ENCODE measurements around the gene CMIP.

The CMIP gene

DNA sequence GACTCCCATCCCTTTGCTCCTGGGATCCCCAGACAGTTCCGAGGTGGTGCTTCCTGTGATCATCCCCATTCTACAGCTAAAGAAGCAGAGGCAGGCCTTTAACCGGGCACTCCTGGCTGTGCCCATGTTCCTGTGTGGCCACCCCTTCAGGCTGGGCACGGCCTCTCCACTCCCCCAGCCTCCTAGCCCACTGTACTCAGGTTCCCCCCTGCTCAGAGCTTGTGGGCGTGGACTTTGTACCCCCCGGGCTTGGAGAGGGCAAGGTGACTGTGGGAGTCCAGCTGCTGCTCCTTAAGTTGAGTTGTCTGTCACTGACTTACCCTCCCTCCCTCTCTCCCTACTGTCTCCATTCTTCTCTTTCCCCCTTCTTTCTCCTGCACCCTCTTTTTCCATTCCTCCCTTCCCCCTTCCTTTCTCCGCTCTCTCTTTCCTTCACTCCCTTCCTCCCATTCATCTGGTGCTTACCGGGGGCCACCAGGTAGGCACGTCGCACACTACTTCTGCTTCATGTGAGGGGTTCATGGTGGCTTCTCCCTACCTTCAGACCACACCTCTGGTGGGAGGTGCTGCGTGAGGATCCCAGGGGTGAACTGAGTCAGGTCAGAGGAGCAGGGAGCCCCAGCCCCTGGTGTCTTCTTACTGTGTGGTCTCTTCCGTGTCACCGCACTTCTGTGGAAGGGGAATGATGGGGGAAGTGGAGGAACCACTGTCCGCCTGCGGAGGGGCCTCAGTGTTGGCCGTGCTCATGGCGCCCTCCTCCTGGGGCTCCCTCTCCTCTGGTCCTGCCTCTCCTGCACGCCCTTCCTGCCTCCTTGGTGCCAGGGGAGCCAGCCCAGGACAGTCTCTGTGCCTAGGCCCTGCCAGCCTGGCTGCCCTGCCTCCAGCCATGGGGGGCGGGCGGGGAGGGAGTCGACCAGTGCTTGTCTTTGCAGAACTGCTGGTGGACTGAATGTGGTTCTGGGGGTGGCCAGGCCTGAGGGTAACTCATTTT, 29.7 kb downstream of the CMIP start:
- no peak overlapping the region for H3K9ac ChIP-seq (ENCODE audit: low read length)
- H3F3A ChIP-seq (ENCODE audit: insufficient read depth) = peaks cover 25% of the 10 kb centered on the region
- H3K36me3 ChIP-seq (ENCODE audit: low read length) = no peaks in the 10 kb centered on the region
- H3K9me3 ChIP-seq (ENCODE audit: insufficient read depth, low read length) = no peaks in the 10 kb centered on the region
- no peak overlapping the region for H3K4me2 ChIP-seq (ENCODE audit: low read depth, low read length, poor library complexity, severe bottlenecking)
- no peak overlapping the region for H2AFZ ChIP-seq (ENCODE audit: low read depth, low read length, severe bottlenecking)
- no peaks in the 10 kb centered on the region for H4K20me1 ChIP-seq (ENCODE audit: low read depth, low read length)
- H3K79me2 ChIP-seq (ENCODE audit: insufficient read depth, low read length) = peaks cover 25% of the 10 kb centered on the region
- no peak overlapping the region for H3K4me3 ChIP-seq (ENCODE audit: insufficient read depth, low read length, poor library complexity, severe bottlenecking)
- no peaks in the 10 kb centered on the region for H3K27me3 ChIP-seq (ENCODE audit: low read length)
- no peaks in the 10 kb centered on the region for H3K9me2 ChIP-seq (replicated peaks; ENCODE audit: insufficient read depth, low read length)
- H3K27ac ChIP-seq (ENCODE audit: low read depth, low read length) = no peak overlapping the region
- TF ChIP-seq CTCF (IDR thresholded peaks at IDR 0.05; ENCODE audit: insufficient read depth, low read length, poor library complexity, severe bottlenecking) (no peak), EZH2phosphoT487 (conservative IDR thresholded peaks at IDR 0.05; ENCODE audit: low read length) (no peak)

DNA sequence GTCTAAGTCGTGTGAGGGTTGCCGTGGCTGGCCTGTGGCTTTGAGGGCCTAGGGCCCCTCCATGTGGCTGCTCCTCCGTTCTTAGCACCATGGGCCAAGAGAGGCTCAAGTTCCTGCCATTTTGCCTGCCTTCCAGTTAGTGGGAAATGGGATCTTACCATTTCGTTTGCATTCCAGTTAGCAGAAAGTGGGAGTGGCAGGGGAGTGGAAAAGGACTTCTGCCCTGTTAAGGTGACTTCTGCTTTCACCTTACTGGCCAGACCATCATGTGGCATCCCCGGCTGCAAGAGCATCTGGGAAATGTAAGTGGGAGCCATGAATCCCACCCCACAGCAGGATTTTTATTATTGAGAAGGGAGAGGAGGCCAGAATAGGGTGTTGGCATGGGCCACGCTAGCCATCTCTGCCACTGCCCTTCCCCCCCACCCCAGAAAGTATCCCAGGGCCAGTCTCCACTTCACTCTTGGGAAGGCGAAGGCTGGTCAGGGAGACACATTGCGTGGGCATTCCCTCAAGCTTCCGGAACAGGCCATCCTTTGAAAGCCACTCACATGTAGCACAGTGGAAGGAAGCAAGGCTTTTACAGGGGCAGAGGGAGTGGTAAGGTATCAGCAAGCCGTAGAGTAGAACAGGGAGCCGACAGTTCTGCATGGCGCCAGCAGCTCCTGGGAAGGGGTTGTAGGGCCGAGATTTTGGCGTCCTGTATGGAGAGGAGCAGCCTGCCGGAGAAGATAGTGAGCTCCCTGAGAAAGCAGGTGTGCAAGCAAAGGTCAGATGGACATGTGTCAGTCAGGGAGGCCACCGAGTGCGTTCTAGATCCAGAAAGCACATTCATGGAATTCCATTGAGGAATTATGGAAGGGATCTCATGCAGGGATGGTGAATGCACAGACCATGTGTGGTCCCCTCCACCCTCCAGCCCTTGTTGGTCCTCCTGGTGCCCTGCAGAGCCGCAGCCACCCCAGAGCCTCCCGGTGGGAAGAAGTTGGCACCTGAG, 33.4 kb downstream of the CMIP start:
- Histone ChIP-seq H2AFZ (ENCODE audit: low read depth, low read length, severe bottlenecking) (no peak overlapping the region), H3K9me3 (ENCODE audit: insufficient read depth, low read length) (no peaks in the 10 kb centered on the region), H3K4me2 (ENCODE audit: low read depth, low read length, poor library complexity, severe bottlenecking) (peak overlapping the region; percentile 61), H3F3A (ENCODE audit: insufficient read depth) (peaks cover 32% of the 10 kb centered on the region), H3K27me3 (ENCODE audit: low read length) (no peaks in the 10 kb centered on the region), H4K20me1 (ENCODE audit: low read depth, low read length) (no peaks in the 10 kb centered on the region), H3K4me3 (ENCODE audit: insufficient read depth, low read length, poor library complexity, severe bottlenecking) (no peak overlapping the region), H3K36me3 (ENCODE audit: low read length) (no peaks in the 10 kb centered on the region), H3K27ac (ENCODE audit: low read depth, low read length) (peak overlapping the region; percentile 91), H3K79me2 (ENCODE audit: insufficient read depth, low read length) (peaks cover 11% of the 10 kb centered on the region), H3K9me2 (replicated peaks; ENCODE audit: insufficient read depth, low read length) (no peaks in the 10 kb centered on the region), H3K9ac (ENCODE audit: low read length) (peak overlapping the region; percentile 38)
- no peak for TF ChIP-seq CTCF (IDR thresholded peaks at IDR 0.05; ENCODE audit: insufficient read depth, low read length, poor library complexity, severe bottlenecking)
- TF ChIP-seq EZH2phosphoT487 (conservative IDR thresholded peaks at IDR 0.05; ENCODE audit: low read length) = no peak

DNA sequence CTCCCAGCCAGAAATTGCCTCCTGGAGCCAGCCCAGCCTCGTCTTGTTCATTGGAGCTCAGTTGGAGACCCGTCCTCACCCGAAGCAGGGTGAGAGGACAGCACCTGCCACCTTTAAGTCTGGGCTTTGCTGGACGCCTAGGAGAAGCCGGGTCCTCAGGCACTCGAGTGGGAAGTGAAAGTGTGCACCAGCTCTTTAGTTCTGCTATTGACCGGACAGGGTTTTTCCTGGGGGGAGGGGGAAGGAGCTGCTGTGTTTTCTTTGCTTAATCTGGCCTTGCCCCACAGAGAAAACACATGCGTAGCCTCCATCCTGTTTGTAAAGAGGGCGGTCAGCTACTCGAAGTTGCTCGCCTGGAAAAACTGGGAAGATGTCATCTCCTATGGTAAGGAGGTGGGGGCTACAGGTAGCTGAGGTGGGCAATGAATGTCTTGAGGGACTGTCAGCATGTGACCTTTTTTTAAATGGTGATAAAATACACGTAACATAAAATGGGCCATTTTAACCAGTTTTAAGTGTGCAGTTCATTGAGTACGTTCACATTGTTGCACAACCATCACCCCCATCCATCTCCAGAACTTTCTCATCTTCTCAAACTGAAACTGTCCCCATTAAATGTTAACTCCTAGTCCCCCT, 34.4 kb downstream of the CMIP start:
- no peaks in the 10 kb centered on the region for H3K27me3 ChIP-seq (ENCODE audit: low read length)
- H3K4me3 ChIP-seq (ENCODE audit: insufficient read depth, low read length, poor library complexity, severe bottlenecking) = peak overlapping the region; percentile 28
- no peak overlapping the region for H2AFZ ChIP-seq (ENCODE audit: low read depth, low read length, severe bottlenecking)
- peaks cover 11% of the 10 kb centered on the region for H3K79me2 ChIP-seq (ENCODE audit: insufficient read depth, low read length)
- H3K9me3 ChIP-seq (ENCODE audit: insufficient read depth, low read length) = no peaks in the 10 kb centered on the region
- peak overlapping the region; percentile 61 for H3K4me2 ChIP-seq (ENCODE audit: low read depth, low read length, poor library complexity, severe bottlenecking)
- H3K9me2 ChIP-seq (replicated peaks; ENCODE audit: insufficient read depth, low read length) = no peaks in the 10 kb centered on the region
- peaks cover 36% of the 10 kb centered on the region for H3F3A ChIP-seq (ENCODE audit: insufficient read depth)
- H4K20me1 ChIP-seq (ENCODE audit: low read depth, low read length) = no peaks in the 10 kb centered on the region
- H3K27ac ChIP-seq (ENCODE audit: low read depth, low read length) = peak overlapping the region; percentile 91
- peak overlapping the region; percentile 38 for H3K9ac ChIP-seq (ENCODE audit: low read length)
- H3K36me3 ChIP-seq (ENCODE audit: low read length) = no peaks in the 10 kb centered on the region
- TF ChIP-seq EZH2phosphoT487 (conservative IDR thresholded peaks at IDR 0.05; ENCODE audit: low read length) = no peak
- no peak for TF ChIP-seq CTCF (IDR thresholded peaks at IDR 0.05; ENCODE audit: insufficient read depth, low read length, poor library complexity, severe bottlenecking)
